CD8-positive, alpha-beta memory T cell (primary cell): ENCODE results near the gene HMGXB3. TPM values are rescaled to one million over a fixed set of nuclear protein-coding genes. Genes with fewer than 3 reads are reported as not detected.

Source experiments
- CTCF ChIA-PET: fragments of 350-600 bp; sonication (Branson Sonifier 250); formaldehyde crosslinking; loops from one replicate; lab custom pipeline; 2021; ENCODE audit warnings: antibody characterized with exemption; lab: Charles Lee
- POLR2A ChIA-PET: fragments of 350-600 bp; sonication (Branson Sonifier 250); formaldehyde crosslinking; loops from one replicate; lab custom pipeline; 2021; ENCODE audit warnings: antibody characterized with exemption; lab: Charles Lee
- DNase-seq, 5 donors: peaks; one replicate each; pipeline versions ENCODE4 v3.0.0 to v3.0.0-alpha.2; 2020 to 2022; ENCODE audit warnings: mixed read lengths in 1 of 5
- H3K27ac ChIP-seq: one replicate; pipeline ENCODE4 v1.7.0; 2013; ENCODE audit warnings: low read depth, mild to moderate bottlenecking, low read length, moderate library complexity
- H3K27me3 ChIP-seq: 2 replicates; pipeline ENCODE4 v1.7.0; 2013; ENCODE audit warnings: low read length, mild to moderate bottlenecking; ENCODE audit not compliant: insufficient read depth, poor library complexity, severe bottlenecking
- H3K36me3 ChIP-seq: 2 replicates; pipeline ENCODE4 v1.7.0; 2013; ENCODE audit warnings: mild to moderate bottlenecking, low read length, moderate library complexity; ENCODE audit not compliant: insufficient read depth
- H3K4me1 ChIP-seq: 2 replicates; pipeline ENCODE4 v1.7.0; 2013; ENCODE audit warnings: mild to moderate bottlenecking, low read length, moderate library complexity; ENCODE audit not compliant: insufficient read depth
- H3K4me3 ChIP-seq: 2 replicates; pipeline ENCODE4 v1.7.0; 2013; ENCODE audit warnings: mild to moderate bottlenecking, low read length
- H3K9me3 ChIP-seq: 2 replicates; pipeline ENCODE4 v1.7.0; 2013; ENCODE audit warnings: mild to moderate bottlenecking, low read length
- H3K27ac Mint-ChIP-seq, 8 donors: one replicate each; pipeline ENCODE4 v1.8.0; 2020 to 2021; ENCODE audit warnings: mixed read lengths in 8 of 8, mild to moderate bottlenecking in 6 of 8, inconsistent platforms in 3 of 8, moderate library complexity in 3 of 8
- H3K27me3 Mint-ChIP-seq, 2 donors: one replicate each; pipeline ENCODE4 v1.8.0; 2020 to 2021; ENCODE audit warnings: mixed read lengths in 2 of 2, mild to moderate bottlenecking in 1 of 2, moderate library complexity in 1 of 2
- H3K36me3 Mint-ChIP-seq, 3 donors: one replicate each; pipeline ENCODE4 v1.8.0; 2020 to 2021; ENCODE audit warnings: mixed read lengths in 3 of 3, inconsistent platforms in 1 of 3, mild to moderate bottlenecking in 1 of 3
- H3K4me1 Mint-ChIP-seq, 3 donors: one replicate each; pipeline ENCODE4 v1.8.0; 2020 to 2021; ENCODE audit warnings: mixed read lengths in 3 of 3, inconsistent platforms in 1 of 3, mild to moderate bottlenecking in 1 of 3
- H3K4me3 Mint-ChIP-seq, 7 donors: one replicate each; pipeline ENCODE4 v1.8.0; 2020 to 2021; ENCODE audit warnings: mixed read lengths in 7 of 7, mild to moderate bottlenecking in 6 of 7, moderate library complexity in 4 of 7, inconsistent platforms in 2 of 7
- H3K9me3 Mint-ChIP-seq, 5 donors: one replicate each; pipeline ENCODE4 v1.8.0; 2020 to 2022; ENCODE audit warnings: mixed read lengths in 5 of 5, mild to moderate bottlenecking in 3 of 5, moderate library complexity in 2 of 5, inconsistent platforms in 1 of 5
- polyA plus RNA-seq: library from polyadenylated mRNA; unstranded; fragments of 300-500 nt; fragmentation: Illumina TruSeq; gene quantifications from one replicate; pipeline ENCODE4 v1.2.3, GENCODE V29; 2021
- total RNA-seq, 2 experiments: library from RNA; stranded (reverse); gene quantifications; one replicate each; pipeline ENCODE4 v1.2.3, GENCODE V29; 2021

The HMGXB3 gene
- total and polyA plus RNA-seq, 3 experiments from 2014 or later, result 15.3 to 40.7 (median 36.8) TPM

- no peak overlapping the region for H3K4me3 ChIP-seq
- Mint-ChIP-seq H3K4me1 (peaks cover 17 to 33% (median 20%) of the 10 kb centered on the region in 3 donors), H3K36me3 (peaks cover 0 to 13% (median 6%) of the 10 kb centered on the region in 3 donors), H3K4me3 (no peak overlapping the region), H3K27ac (no peak overlapping the region), H3K9me3 (no peaks in the 10 kb centered on the region), H3K27me3 (no peaks in the 10 kb centered on the region)
- no peaks in the 10 kb centered on the region for H3K9me3 ChIP-seq
- H3K27me3 ChIP-seq, result no peaks in the 10 kb centered on the region
- no peaks in the 10 kb centered on the region for H3K36me3 ChIP-seq
- no peak overlapping the region for H3K27ac ChIP-seq
- CTCF ChIA-PET, result interaction anchor here (1.3 to 1.8 kb wide), 2 partner anchors 9 to 11 kb away, joined by 3 to 6 read pairs; partner anchors contain the start of gene SLC26A2
- POLR2A ChIA-PET, result no interaction called here
- no peak for DNase-seq
- H3K4me1 ChIP-seq, result no peaks in the 10 kb centered on the region
Observed at GRCh38 chr5:149969181-149969930, 31.2 kb upstream of the HMGXB3 start.

GRCh38 chr5:149975409-149975808 is 25.1 kb upstream of the HMGXB3 start:
- Mint-ChIP-seq H3K4me3 (no peak overlapping the region), H3K4me1 (peaks cover 11 to 13% (median 12%) of the 10 kb centered on the region in 3 donors), H3K27me3 (no peaks in the 10 kb centered on the region), H3K9me3 (no peaks in the 10 kb centered on the region), H3K36me3 (peaks cover 7 to 45% (median 21%) of the 10 kb centered on the region in 3 donors), H3K27ac (peak overlapping the region in 1 of 8 donors; percentile 17)
- CTCF ChIA-PET, result interaction anchor here (2.0 kb wide), 1 partner anchor 16 kb away, joined by 5 read pairs; no protein-coding TSS in a partner anchor
- no peaks in the 10 kb centered on the region for H3K4me1 ChIP-seq
- H3K9me3 ChIP-seq, result no peaks in the 10 kb centered on the region
- no peak overlapping the region for H3K27ac ChIP-seq
- H3K27me3 ChIP-seq, result no peaks in the 10 kb centered on the region
- POLR2A ChIA-PET, result no interaction called here
- DNase-seq, result no peak
- peaks cover 8% of the 10 kb centered on the region for H3K36me3 ChIP-seq
- no peak overlapping the region for H3K4me3 ChIP-seq

DNA sequence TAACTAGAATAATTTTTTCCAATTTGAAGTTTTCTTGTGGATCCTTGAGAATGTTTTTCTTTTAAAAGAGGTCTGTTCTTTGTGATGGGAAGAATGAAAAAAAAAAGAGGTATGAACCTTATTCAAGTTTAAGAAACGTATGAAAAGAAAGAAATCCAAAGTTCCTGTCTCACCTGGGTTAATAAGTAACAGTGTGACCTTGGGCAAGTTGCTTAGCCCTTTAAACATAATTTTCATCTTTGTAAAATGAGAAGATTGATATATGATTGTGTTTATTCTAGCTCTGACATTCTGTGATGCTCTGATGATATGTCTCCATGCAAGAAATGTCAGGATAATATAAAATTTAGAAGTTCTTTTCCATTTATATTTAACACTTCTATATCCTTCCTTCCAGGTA is 20.6 kb upstream of the HMGXB3 start:
- Mint-ChIP-seq H3K9me3 (no peaks in the 10 kb centered on the region), H3K27me3 (no peaks in the 10 kb centered on the region), H3K27ac (no peak overlapping the region), H3K36me3 (peaks cover 8 to 69% (median 27%) of the 10 kb centered on the region in 3 donors), H3K4me3 (no peak overlapping the region), H3K4me1 (no peaks in the 10 kb centered on the region)
- ChIA-PET CTCF (no interaction called here), POLR2A (no interaction called here)
- Histone ChIP-seq H3K4me1 (no peaks in the 10 kb centered on the region), H3K27me3 (no peaks in the 10 kb centered on the region), H3K36me3 (peaks cover 10% of the 10 kb centered on the region), H3K9me3 (no peaks in the 10 kb centered on the region), H3K27ac (no peak overlapping the region), H3K4me3 (no peak overlapping the region)
- no peak for DNase-seq

GRCh38 chr5:149981206-149981605 is 19.3 kb upstream of the HMGXB3 start:
- H3K4me1 ChIP-seq, result no peaks in the 10 kb centered on the region
- CTCF ChIA-PET, result no interaction called here
- Mint-ChIP-seq H3K4me1 (no peaks in the 10 kb centered on the region), H3K9me3 (no peaks in the 10 kb centered on the region), H3K36me3 (peaks cover 4 to 63% (median 27%) of the 10 kb centered on the region in 3 donors), H3K4me3 (no peak overlapping the region), H3K27ac (peak overlapping the region in 1 of 8 donors; percentile 33), H3K27me3 (no peaks in the 10 kb centered on the region)
- H3K9me3 ChIP-seq, result no peaks in the 10 kb centered on the region
- no peak for DNase-seq
- H3K27me3 ChIP-seq, result no peaks in the 10 kb centered on the region
- H3K36me3 ChIP-seq, result peaks cover 10% of the 10 kb centered on the region
- H3K4me3 ChIP-seq, result no peak overlapping the region
- POLR2A ChIA-PET, result no interaction called here
- no peak overlapping the region for H3K27ac ChIP-seq

DNA sequence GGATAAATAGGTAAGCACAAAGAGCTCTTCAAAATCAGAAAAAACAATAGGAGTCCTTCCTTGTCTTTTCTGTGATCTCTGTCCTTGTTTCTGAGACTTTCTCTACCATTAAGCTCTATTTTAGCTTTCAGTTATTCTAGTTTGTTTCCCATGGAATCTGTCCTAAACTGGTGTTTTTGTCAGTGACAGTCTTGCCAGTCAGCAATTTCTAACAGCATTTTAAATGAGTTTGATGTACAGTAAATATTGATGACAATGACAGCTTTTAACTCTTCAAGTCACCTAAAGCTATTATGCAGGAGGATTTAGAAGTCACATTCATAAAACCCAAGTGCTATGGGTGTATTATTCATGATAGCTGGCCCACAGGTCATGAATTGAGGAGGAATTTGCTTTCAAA is 18.0 kb upstream of the HMGXB3 start:
- Histone ChIP-seq H3K27ac (no peak overlapping the region), H3K36me3 (peaks cover 10% of the 10 kb centered on the region), H3K4me3 (no peak overlapping the region), H3K9me3 (no peaks in the 10 kb centered on the region), H3K27me3 (no peaks in the 10 kb centered on the region), H3K4me1 (no peaks in the 10 kb centered on the region)
- Mint-ChIP-seq H3K36me3 (peaks cover 4 to 53% (median 21%) of the 10 kb centered on the region in 3 donors), H3K9me3 (no peaks in the 10 kb centered on the region), H3K4me3 (no peak overlapping the region), H3K27ac (peak overlapping the region in 1 of 8 donors; percentile 54), H3K27me3 (no peaks in the 10 kb centered on the region), H3K4me1 (no peaks in the 10 kb centered on the region)
- ChIA-PET CTCF (interaction anchor here (0.9 to 1.2 kb wide), 2 partner anchors 8 to 18 kb away, joined by 3 read pairs; partner anchors contain the start of genes HMGXB3 and TIGD6), POLR2A (interaction anchor here (0.6 kb wide), 1 partner anchor 126 kb away, joined by 3 read pairs; no protein-coding TSS in a partner anchor)
- no peak for DNase-seq

DNA sequence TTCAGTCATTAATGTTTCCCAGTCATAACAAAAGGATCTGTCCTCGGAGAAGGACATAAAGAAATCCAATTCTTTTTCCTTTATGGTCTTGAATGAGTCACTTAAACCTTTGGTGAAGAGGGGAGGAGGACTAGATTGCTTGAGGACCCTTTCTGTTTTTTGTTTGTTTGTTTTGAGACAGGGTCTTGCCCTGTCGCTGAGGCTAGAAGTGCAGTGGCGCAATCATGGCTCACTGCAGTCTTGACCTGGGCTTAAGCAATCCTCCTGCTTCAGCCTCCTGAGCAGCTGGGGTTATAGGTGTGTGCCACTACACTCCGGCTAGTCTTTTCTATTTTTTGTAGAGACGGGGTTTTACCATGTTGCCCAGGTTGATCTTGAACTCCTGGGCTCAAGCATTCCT is 12.4 kb upstream of the HMGXB3 start:
- Mint-ChIP-seq H3K27ac (no peak overlapping the region), H3K9me3 (no peaks in the 10 kb centered on the region), H3K36me3 (peaks cover 0 to 7% (median 5%) of the 10 kb centered on the region in 3 donors), H3K27me3 (no peaks in the 10 kb centered on the region), H3K4me1 (no peaks in the 10 kb centered on the region), H3K4me3 (no peak overlapping the region)
- Histone ChIP-seq H3K36me3 (no peaks in the 10 kb centered on the region), H3K9me3 (no peaks in the 10 kb centered on the region), H3K4me1 (no peaks in the 10 kb centered on the region), H3K27ac (no peak overlapping the region), H3K4me3 (no peak overlapping the region), H3K27me3 (no peaks in the 10 kb centered on the region)
- ChIA-PET POLR2A (no interaction called here), CTCF (interaction anchor here (1.2 kb wide), 1 partner anchor 48 kb away, joined by 3 read pairs; no protein-coding TSS in a partner anchor)
- DNase-seq, result no peak

DNA sequence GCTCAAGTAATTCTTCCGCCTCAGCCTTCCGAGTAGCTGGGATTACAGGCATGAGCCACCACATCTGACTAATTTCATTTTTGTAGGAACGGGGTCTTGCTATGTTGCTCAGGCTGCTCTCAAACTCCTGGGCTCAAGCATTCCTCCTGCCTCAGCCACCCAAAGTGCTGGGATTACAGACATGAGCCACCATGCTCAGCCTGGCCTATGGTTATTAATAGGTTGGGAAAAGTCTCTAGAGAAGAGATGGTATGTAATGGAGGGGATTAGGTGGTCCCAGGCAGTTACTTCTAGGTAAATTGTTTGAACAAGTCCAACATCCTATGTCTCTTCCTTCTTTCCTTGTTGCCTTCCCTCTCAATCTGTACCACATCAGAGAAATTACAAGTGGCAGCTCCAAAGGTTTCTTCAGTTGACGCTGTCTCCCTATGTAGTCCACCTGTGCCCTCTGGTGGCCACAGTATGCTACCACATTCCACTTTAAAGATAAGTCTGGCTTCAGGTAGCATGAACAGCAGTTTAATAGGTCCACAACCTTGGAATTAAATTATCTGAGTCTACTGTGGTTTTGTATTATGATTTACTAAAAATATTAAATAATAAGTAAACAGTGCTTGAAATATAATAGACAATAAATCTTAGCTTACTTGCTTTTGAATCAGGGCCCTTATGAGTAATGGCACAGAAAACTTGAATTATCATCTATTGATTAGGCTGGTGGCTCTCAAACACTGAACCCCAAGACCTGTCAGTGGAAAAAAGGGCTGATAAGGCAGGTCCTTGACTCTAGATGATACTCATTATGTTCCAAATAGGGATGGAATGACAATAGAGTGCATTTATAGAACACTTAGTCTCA is 9.8 kb upstream of the HMGXB3 start:
- no peaks in the 10 kb centered on the region for H3K4me1 Mint-ChIP-seq
- peaks cover 0 to 11% (median 7%) of the 10 kb centered on the region in 3 donors for H3K36me3 Mint-ChIP-seq
- H3K27ac Mint-ChIP-seq, result no peak overlapping the region
- POLR2A ChIA-PET, result interaction anchor here (1.0 kb wide), 1 partner anchor 350 kb away, joined by 3 read pairs; no protein-coding TSS in a partner anchor
- no peaks in the 10 kb centered on the region for H3K27me3 Mint-ChIP-seq
- Histone ChIP-seq H3K27me3 (no peaks in the 10 kb centered on the region), H3K4me3 (no peak overlapping the region), H3K4me1 (no peaks in the 10 kb centered on the region), H3K27ac (no peak overlapping the region), H3K9me3 (no peaks in the 10 kb centered on the region), H3K36me3 (no peaks in the 10 kb centered on the region)
- H3K4me3 Mint-ChIP-seq, result no peak overlapping the region
- no peaks in the 10 kb centered on the region for H3K9me3 Mint-ChIP-seq
- DNase-seq, result peak; percentile 46 to 76 (median 49)
- CTCF ChIA-PET, result interaction anchor here (0.6 to 5.2 kb wide), 20 partner anchors 9 to 353 kb away, joined by 3 to 69 read pairs (median 3); partner anchors contain the start of genes HMGXB3 and TIGD6
